ENCODE measurements around the gene USP17L29. TPM values are rescaled to one million over a fixed set of nuclear protein-coding genes. Genes with fewer than 3 reads are reported as not detected.
"Not testable (repeated sequence)": the region's sequence is repeated elsewhere in the genome, so short reads cannot be mapped to it uniquely, and the experiment has no call there.

The USP17L29 gene
- total RNA-seq, 1 experiment from 2014 or later: not detected

GRCh38 chr4:9348593-9348992 is 4.8 kb upstream of the USP17L29 start, which contains the start of gene USP17L28:
USP17L28 (plus strand) TSS chr4:9348893; CDS start chr4:9348893, 0 bp downstream.
- H2AFZ ChIP-seq; BruUV-seq (replicated peaks); H3F3A ChIP-seq (ENCODE audit: insufficient read depth, low read depth); H3K27ac ChIP-seq; intact Hi-C loops (cut with micrococcal nuclease; ENCODE audit: unreplicated experiment); H3K79me2 ChIP-seq (ENCODE audit: low read depth); DNase-seq; CTCF ChIA-PET; H3K27me3 ChIP-seq (ENCODE audit: insufficient read depth, low read depth); H3K9me3 ChIP-seq (ENCODE audit: insufficient read depth, low read depth); H3K4me3 ChIP-seq; H3K4me1 ChIP-seq (replicated peaks; ENCODE audit: insufficient read depth); H4K20me1 ChIP-seq (ENCODE audit: insufficient read depth); H3K36me3 ChIP-seq (ENCODE audit: low read depth); POLR2A ChIA-PET (ENCODE audit: unreplicated experiment); H3K4me2 ChIP-seq; H3K9me2 ChIP-seq (ENCODE audit: insufficient read depth): not testable (repeated sequence)

GRCh38 chr4:9350866-9351265 is 2.6 kb upstream of the USP17L29 start:
- H2AFZ ChIP-seq; intact Hi-C loops (cut with micrococcal nuclease; ENCODE audit: unreplicated experiment); H3K4me1 ChIP-seq (replicated peaks; ENCODE audit: insufficient read depth); BruUV-seq (replicated peaks); POLR2A ChIA-PET (ENCODE audit: unreplicated experiment); H3K4me2 ChIP-seq; H3K27ac ChIP-seq; H3K27me3 ChIP-seq (ENCODE audit: insufficient read depth, low read depth); H3K36me3 ChIP-seq (ENCODE audit: low read depth); H3F3A ChIP-seq (ENCODE audit: insufficient read depth, low read depth); H4K20me1 ChIP-seq (ENCODE audit: insufficient read depth); H3K9me3 ChIP-seq (ENCODE audit: insufficient read depth, low read depth); DNase-seq; H3K4me3 ChIP-seq; CTCF ChIA-PET; H3K79me2 ChIP-seq (ENCODE audit: low read depth); H3K9me2 ChIP-seq (ENCODE audit: insufficient read depth): not testable (repeated sequence)

DNA sequence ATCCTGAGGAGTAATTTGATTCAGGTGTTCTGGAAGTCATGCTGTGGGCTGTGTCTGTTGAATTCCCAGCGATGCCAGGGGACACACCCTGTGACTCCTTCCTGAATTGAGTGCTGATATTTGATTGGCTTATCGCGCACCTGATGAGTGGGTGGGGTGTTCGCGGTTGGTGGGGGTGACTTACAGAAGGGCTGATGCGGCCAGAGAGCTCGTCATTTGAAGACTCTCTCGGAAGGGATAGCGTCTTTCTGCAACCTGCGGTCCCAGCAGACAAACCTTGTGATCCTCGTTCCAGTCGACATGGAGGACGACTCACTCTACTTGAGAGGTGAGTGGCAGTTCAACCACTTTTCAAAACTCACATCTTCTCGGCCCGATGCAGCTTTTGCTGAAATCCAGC is 9.4 kb downstream of the USP17L29 start, which contains the start of gene USP17L30:
Gene USP17L30, plus strand, starts transcription at position 301 of the 400 bp plus-strand sequence. Its CDS starts 0 bp downstream, at position 301.
- CTCF ChIA-PET; H3K36me3 ChIP-seq (ENCODE audit: low read depth); H3K27me3 ChIP-seq (ENCODE audit: insufficient read depth, low read depth); H3F3A ChIP-seq (ENCODE audit: insufficient read depth, low read depth); H2AFZ ChIP-seq; H3K27ac ChIP-seq; intact Hi-C loops (cut with micrococcal nuclease; ENCODE audit: unreplicated experiment); POLR2A ChIA-PET (ENCODE audit: unreplicated experiment); H3K4me2 ChIP-seq; DNase-seq; H3K79me2 ChIP-seq (ENCODE audit: low read depth); H3K9me2 ChIP-seq (ENCODE audit: insufficient read depth); H3K4me1 ChIP-seq (replicated peaks; ENCODE audit: insufficient read depth); H4K20me1 ChIP-seq (ENCODE audit: insufficient read depth); BruUV-seq (replicated peaks); H3K9me3 ChIP-seq (ENCODE audit: insufficient read depth, low read depth); H3K4me3 ChIP-seq: not testable (repeated sequence)

DNA sequence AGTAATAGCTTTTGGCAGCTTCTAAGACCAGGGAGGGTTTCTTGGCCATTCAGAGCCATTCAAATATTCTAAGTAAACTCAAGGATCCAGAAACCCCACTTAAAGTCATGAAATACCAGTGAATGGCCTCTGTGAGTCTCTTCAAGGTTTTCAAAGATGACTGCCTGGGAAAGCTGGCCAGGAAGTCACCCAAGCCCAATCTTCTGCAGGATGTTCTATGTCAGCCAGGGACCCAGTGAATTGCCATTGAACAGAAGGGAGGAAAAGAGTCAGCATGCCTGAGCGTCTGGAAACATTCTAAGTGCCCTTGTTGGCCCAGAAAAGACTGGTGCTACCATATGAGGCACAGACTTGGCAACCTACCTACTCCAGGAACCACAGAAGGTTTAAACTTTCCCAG is 26.4 kb downstream of the USP17L29 start:
- BruUV-seq (replicated peaks); H3K27ac ChIP-seq; H3K36me3 ChIP-seq (ENCODE audit: low read depth); H3K27me3 ChIP-seq (ENCODE audit: insufficient read depth, low read depth); H3F3A ChIP-seq (ENCODE audit: insufficient read depth, low read depth); POLR2A ChIA-PET (ENCODE audit: unreplicated experiment); H3K4me1 ChIP-seq (replicated peaks; ENCODE audit: insufficient read depth); CTCF ChIA-PET; H3K9me2 ChIP-seq (ENCODE audit: insufficient read depth); H4K20me1 ChIP-seq (ENCODE audit: insufficient read depth); DNase-seq; H3K9me3 ChIP-seq (ENCODE audit: insufficient read depth, low read depth); H3K4me2 ChIP-seq; intact Hi-C loops (cut with micrococcal nuclease; ENCODE audit: unreplicated experiment); H2AFZ ChIP-seq; H3K79me2 ChIP-seq (ENCODE audit: low read depth); H3K4me3 ChIP-seq: not testable (repeated sequence)

DNA sequence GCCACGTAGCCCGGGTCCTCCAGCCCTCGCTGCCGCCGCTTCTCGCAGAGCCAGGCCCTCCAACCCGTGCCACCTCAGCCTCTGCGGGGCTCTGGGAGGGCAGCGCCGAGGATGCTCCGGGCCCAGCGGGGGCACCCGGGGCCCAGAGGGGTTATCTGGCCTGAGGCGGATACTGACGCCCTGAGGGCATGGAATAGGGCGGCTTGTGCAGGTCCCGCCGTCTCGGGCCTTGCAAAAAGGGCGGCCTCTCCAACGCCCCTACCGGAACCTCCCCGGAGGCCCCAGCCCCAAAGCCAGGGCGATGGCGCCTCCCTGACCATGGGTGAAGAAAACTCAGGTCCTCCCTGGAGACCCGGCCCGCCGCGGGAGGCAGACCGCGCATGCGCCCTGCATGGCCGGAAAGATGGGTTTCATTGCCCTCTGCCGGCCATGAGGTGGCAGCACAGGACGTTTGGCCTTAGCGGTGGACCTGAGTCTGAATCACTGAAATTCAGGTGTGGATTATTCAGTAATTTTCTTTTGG is 27.6 kb downstream of the USP17L29 start:
- intact Hi-C loops (cut with micrococcal nuclease; ENCODE audit: unreplicated experiment); H3K4me2 ChIP-seq; H4K20me1 ChIP-seq (ENCODE audit: insufficient read depth); H3K9me2 ChIP-seq (ENCODE audit: insufficient read depth); CTCF ChIA-PET; BruUV-seq (replicated peaks); H3K4me3 ChIP-seq; H3K79me2 ChIP-seq (ENCODE audit: low read depth); H3K9me3 ChIP-seq (ENCODE audit: insufficient read depth, low read depth); H3F3A ChIP-seq (ENCODE audit: insufficient read depth, low read depth); H3K27ac ChIP-seq; H2AFZ ChIP-seq; H3K4me1 ChIP-seq (replicated peaks; ENCODE audit: insufficient read depth); H3K36me3 ChIP-seq (ENCODE audit: low read depth); H3K27me3 ChIP-seq (ENCODE audit: insufficient read depth, low read depth); POLR2A ChIA-PET (ENCODE audit: unreplicated experiment): not testable (repeated sequence)
- TF ChIP-seq CTCF (conservative IDR thresholded peaks at IDR 0.05): peak; percentile 58
- DNase-seq: peak in 1 of 2 experiments; percentile 19

Measured in PC-9 (cell line).